Measurements from ENCODE around the gene LRRC25.
A peak's percentile ranks its signal among the peaks of the same experiment; 100 is the strongest.
"Not testable (repeated sequence)": the region's sequence is repeated elsewhere in the genome, so short reads cannot be mapped to it uniquely, and the experiment has no call there.

The LRRC25 gene

GRCh38 chr19:18386543-18387271, 10.7 kb downstream of the LRRC25 start:
- 88% methylated on average over 7 of the region's 14 CpGs for WGBS (ENCODE audit: insufficient coverage)
- Histone ChIP-seq H3K27ac (ENCODE audit: insufficient read depth in 1 of 2, low read depth in 1 of 2, low read length in 2 of 2, poor library complexity in 1 of 2, severe bottlenecking in 2 of 2) (peak overlapping the region in 1 of 2 experiments; percentile 74), H3K4me1 (ENCODE audit: control extremely low read depth in 1 of 4, control insufficient read depth in 4 of 4, insufficient read depth in 4 of 4, low read length in 3 of 4) (peaks cover 0 to 31% (median 23%) of the 10 kb centered on the region in 4 experiments), H3K27me3 (replicated peaks in 2 of 5; ENCODE audit: control insufficient read depth in 4 of 5, insufficient read depth in 5 of 5, low read length in 4 of 5) (peaks cover 0 to 3% (median 0%) of the 10 kb centered on the region in 5 experiments), H3K4me3 (ENCODE audit: control insufficient read depth in 1 of 7, extremely low read depth in 1 of 7, insufficient read depth in 4 of 7, low read depth in 2 of 7, low read length in 6 of 7) (no peak overlapping the region), H3K9me3 (ENCODE audit: control extremely low read depth in 1 of 5, control insufficient read depth in 4 of 5, insufficient read depth in 2 of 5, low read depth in 1 of 5, low read length in 4 of 5) (no peaks in the 10 kb centered on the region), H3K36me3 (ENCODE audit: control insufficient read depth in 4 of 4, insufficient read depth in 4 of 4, low read length in 3 of 4) (peaks cover 0 to 5% (median 0%) of the 10 kb centered on the region in 4 experiments)
- no peak for DNase-seq
- CTCF ChIA-PET: interaction anchor here (0.6 to 9.9 kb wide), 10 partner anchors 11 to 58 kb away, joined by 3 to 133 read pairs (median 4); partner anchors contain the start of gene LRRC25
- POLR2A ChIA-PET: no interaction called here

- Histone ChIP-seq H3K27ac (ENCODE audit: insufficient read depth in 1 of 2, low read depth in 1 of 2, low read length in 2 of 2, poor library complexity in 1 of 2, severe bottlenecking in 2 of 2) (peak within 1 kb of the TSS in 1 of 2 experiments; percentile 74), H3K9me3 (ENCODE audit: control extremely low read depth in 1 of 5, control insufficient read depth in 4 of 5, insufficient read depth in 2 of 5, low read depth in 1 of 5, low read length in 4 of 5) (no peaks in the 10 kb centered on the region), H3K4me1 (ENCODE audit: control extremely low read depth in 1 of 4, control insufficient read depth in 4 of 4, insufficient read depth in 4 of 4, low read length in 3 of 4) (peaks cover 0 to 31% (median 23%) of the 10 kb centered on the region in 4 experiments), H3K27me3 (replicated peaks in 2 of 5; ENCODE audit: control insufficient read depth in 4 of 5, insufficient read depth in 5 of 5, low read length in 4 of 5) (peaks cover 0 to 3% (median 0%) of the 10 kb centered on the region in 5 experiments), H3K4me3 (ENCODE audit: control insufficient read depth in 1 of 7, extremely low read depth in 1 of 7, insufficient read depth in 4 of 7, low read depth in 2 of 7, low read length in 6 of 7) (no peak within 1 kb of the TSS), H3K36me3 (ENCODE audit: control insufficient read depth in 4 of 4, insufficient read depth in 4 of 4, low read length in 3 of 4) (peaks cover 0 to 5% (median 0%) of the 10 kb centered on the region in 4 experiments)
- CTCF ChIA-PET: interaction anchor here (0.6 to 9.9 kb wide), 13 partner anchors 12 to 46 kb away, joined by 3 to 133 read pairs (median 3); partner anchors contain the start of genes LRRC25 and SSBP4
- 46% methylated on average over 27 of the region's 33 CpGs for WGBS (ENCODE audit: insufficient coverage)
- DNase-seq: peak in 2 of 3 donors; percentile 31 to 41
- POLR2A ChIA-PET: no interaction called here
Observed at GRCh38 chr19:18385675-18386542, 11.5 kb downstream of the LRRC25 start, which contains the start of gene GDF15. TSS of gene GDF15 (plus strand) at chr19:18386158. CDS start at chr19:18386190, 32 bp downstream.

- Histone ChIP-seq H3K27ac (ENCODE audit: insufficient read depth in 1 of 2, low read depth in 1 of 2, low read length in 2 of 2, poor library complexity in 1 of 2, severe bottlenecking in 2 of 2) (peak overlapping the region in 1 of 2 experiments; percentile 23), H3K9me3 (ENCODE audit: control extremely low read depth in 1 of 5, control insufficient read depth in 4 of 5, insufficient read depth in 2 of 5, low read depth in 1 of 5, low read length in 4 of 5) (no peaks in the 10 kb centered on the region), H3K27me3 (replicated peaks in 2 of 5; ENCODE audit: control insufficient read depth in 4 of 5, insufficient read depth in 5 of 5, low read length in 4 of 5) (peaks cover 0 to 3% (median 0%) of the 10 kb centered on the region in 5 experiments), H3K4me1 (ENCODE audit: control extremely low read depth in 1 of 4, control insufficient read depth in 4 of 4, insufficient read depth in 4 of 4, low read length in 3 of 4) (peaks cover 0 to 34% (median 25%) of the 10 kb centered on the region in 4 experiments), H3K4me3 (ENCODE audit: control insufficient read depth in 1 of 7, extremely low read depth in 1 of 7, insufficient read depth in 4 of 7, low read depth in 2 of 7, low read length in 6 of 7) (no peak overlapping the region), H3K36me3 (ENCODE audit: control insufficient read depth in 4 of 4, insufficient read depth in 4 of 4, low read length in 3 of 4) (peaks cover 0 to 5% (median 0%) of the 10 kb centered on the region in 4 experiments)
- 100% methylated on average over 1 of the region's 3 CpGs for WGBS (ENCODE audit: insufficient coverage)
- ChIA-PET CTCF (interaction anchor here (0.6 to 9.9 kb wide), 13 partner anchors 10 to 47 kb away, joined by 3 to 133 read pairs (median 3); partner anchors contain the start of gene SSBP4), POLR2A (no interaction called here)
- no peak for DNase-seq
Observed at GRCh38 chr19:18385359-18385674, 12.1 kb downstream of the LRRC25 start.

- CTCF ChIA-PET: interaction anchor here (0.6 to 3.4 kb wide), 5 partner anchors 10 to 26 kb away, joined by 3 to 16 read pairs (median 4); no protein-coding TSS in a partner anchor
- Histone ChIP-seq H3K27ac (ENCODE audit: insufficient read depth in 1 of 2, low read depth in 1 of 2, low read length in 2 of 2, poor library complexity in 1 of 2, severe bottlenecking in 2 of 2) (no peak overlapping the region), H3K4me3 (ENCODE audit: control insufficient read depth in 1 of 7, extremely low read depth in 1 of 7, insufficient read depth in 4 of 7, low read depth in 2 of 7, low read length in 6 of 7) (no peak overlapping the region), H3K4me1 (ENCODE audit: control extremely low read depth in 1 of 4, control insufficient read depth in 4 of 4, insufficient read depth in 4 of 4, low read length in 3 of 4) (peaks cover 0 to 40% (median 28%) of the 10 kb centered on the region in 4 experiments), H3K36me3 (ENCODE audit: control insufficient read depth in 4 of 4, insufficient read depth in 4 of 4, low read length in 3 of 4) (no peaks in the 10 kb centered on the region), H3K27me3 (replicated peaks in 2 of 5; ENCODE audit: control insufficient read depth in 4 of 5, insufficient read depth in 5 of 5, low read length in 4 of 5) (peaks cover 0 to 3% (median 0%) of the 10 kb centered on the region in 5 experiments), H3K9me3 (ENCODE audit: control extremely low read depth in 1 of 5, control insufficient read depth in 4 of 5, insufficient read depth in 2 of 5, low read depth in 1 of 5, low read length in 4 of 5) (no peaks in the 10 kb centered on the region)
- POLR2A ChIA-PET: no interaction called here
- DNase-seq: no peak
- WGBS (ENCODE audit: insufficient coverage): over 99% methylated on average over 6 of the region's 7 CpGs
Observed at GRCh38 chr19:18384775-18385174, 12.6 kb downstream of the LRRC25 start.

- WGBS (ENCODE audit: insufficient coverage): 92% methylated on average over 5 of the region's 11 CpGs
- H3K27ac ChIP-seq (ENCODE audit: insufficient read depth in 1 of 2, low read depth in 1 of 2, low read length in 2 of 2, poor library complexity in 1 of 2, severe bottlenecking in 2 of 2); H3K4me3 ChIP-seq (ENCODE audit: control insufficient read depth in 1 of 7, extremely low read depth in 1 of 7, insufficient read depth in 4 of 7, low read depth in 2 of 7, low read length in 6 of 7); DNase-seq; H3K9me3 ChIP-seq (ENCODE audit: control extremely low read depth in 1 of 5, control insufficient read depth in 4 of 5, insufficient read depth in 2 of 5, low read depth in 1 of 5, low read length in 4 of 5); H3K27me3 ChIP-seq (replicated peaks in 2 of 5; ENCODE audit: control insufficient read depth in 4 of 5, insufficient read depth in 5 of 5, low read length in 4 of 5); POLR2A ChIA-PET; H3K36me3 ChIP-seq (ENCODE audit: control insufficient read depth in 4 of 4, insufficient read depth in 4 of 4, low read length in 3 of 4): not testable (repeated sequence)
- CTCF ChIA-PET: interaction anchor here (1.1 to 3.4 kb wide), 5 partner anchors 8 to 33 kb away, joined by 3 to 16 read pairs (median 5); no protein-coding TSS in a partner anchor
- peaks cover 0 to 38% (median 25%) of the 10 kb centered on the region in 4 experiments for H3K4me1 ChIP-seq (ENCODE audit: control extremely low read depth in 1 of 4, control insufficient read depth in 4 of 4, insufficient read depth in 4 of 4, low read length in 3 of 4)
Observed at GRCh38 chr19:18383622-18384021, 13.8 kb downstream of the LRRC25 start.

- no peaks in the 10 kb centered on the region for H3K9me3 ChIP-seq (ENCODE audit: control extremely low read depth in 1 of 5, control insufficient read depth in 4 of 5, insufficient read depth in 2 of 5, low read depth in 1 of 5, low read length in 4 of 5)
- no peaks in the 10 kb centered on the region for H3K36me3 ChIP-seq (ENCODE audit: control insufficient read depth in 4 of 4, insufficient read depth in 4 of 4, low read length in 3 of 4)
- POLR2A ChIA-PET: no interaction called here
- H3K27me3 ChIP-seq (replicated peaks in 2 of 5; ENCODE audit: control insufficient read depth in 4 of 5, insufficient read depth in 5 of 5, low read length in 4 of 5): no peaks in the 10 kb centered on the region
- H3K4me3 ChIP-seq (ENCODE audit: control insufficient read depth in 1 of 7, extremely low read depth in 1 of 7, insufficient read depth in 4 of 7, low read depth in 2 of 7, low read length in 6 of 7): no peak overlapping the region
- H3K27ac ChIP-seq (ENCODE audit: insufficient read depth in 1 of 2, low read depth in 1 of 2, low read length in 2 of 2, poor library complexity in 1 of 2, severe bottlenecking in 2 of 2): no peak overlapping the region
- CTCF ChIA-PET: interaction anchor here (0.8 to 3.3 kb wide), 11 partner anchors 9 to 102 kb away, joined by 3 to 8 read pairs (median 4); no protein-coding TSS in a partner anchor
- H3K4me1 ChIP-seq (ENCODE audit: control extremely low read depth in 1 of 4, control insufficient read depth in 4 of 4, insufficient read depth in 4 of 4, low read length in 3 of 4): peaks cover 0 to 23% (median 10%) of the 10 kb centered on the region in 4 experiments
- no peak for DNase-seq
- WGBS (ENCODE audit: insufficient coverage): 67% methylated on average over 3 of the region's 3 CpGs
Observed at GRCh38 chr19:18380843-18381242, 16.6 kb downstream of the LRRC25 start.

Measured in common myeloid progenitor, CD34-positive (primary cell).